HFFc6 (cell line): ENCODE measurements around the gene CELF5. TPM values are rescaled to one million over a fixed set of nuclear protein-coding genes. Genes with fewer than 3 reads are reported as not detected.

ENCODE experiments used
- DNase-seq: peaks from one replicate; pipeline ENCODE4 v3.0.0-alpha.2; 2018
- H3K27ac Mint-ChIP-seq: 2 replicates; pipeline ENCODE4 v1.8.0; 2020; ENCODE audit warnings: mild to moderate bottlenecking, mixed read lengths
- H3K27me3 Mint-ChIP-seq: 2 replicates; pipeline ENCODE4 v1.8.0; 2021; ENCODE audit warnings: mild to moderate bottlenecking, moderate library complexity, mixed read lengths; ENCODE audit not compliant: insufficient read depth
- H3K36me3 Mint-ChIP-seq: 2 replicates; pipeline ENCODE4 v1.8.0; 2021; ENCODE audit warnings: low read depth, mixed read lengths
- H3K4me1 Mint-ChIP-seq: 2 replicates; pipeline ENCODE4 v1.8.0; 2020; ENCODE audit warnings: low read depth, mixed read lengths
- H3K4me3 Mint-ChIP-seq: 2 replicates; pipeline ENCODE4 v1.8.0; 2020; ENCODE audit warnings: mild to moderate bottlenecking, moderate library complexity, mixed read lengths
- H3K9me3 Mint-ChIP-seq: 2 replicates; pipeline ENCODE4 v1.8.0; 2020; ENCODE audit warnings: mild to moderate bottlenecking, mixed read lengths
- CTCF ChIP-seq: fragments of 200-600 bp; sonication (generic); IDR thresholded peaks from 2 replicates; pipeline ENCODE4 v1.5.0; 2021; ENCODE audit warnings: antibody characterized with exemption, mild to moderate bottlenecking
- long read RNA-seq: library from polyadenylated mRNA; unstranded; transcript quantifications from one replicate; pipeline ENCODE4 v2.0.0, GENCODE V29; 2019
- total RNA-seq, 6 experiments: library from RNA; stranded (reverse); fragmentation: NEBNext Ultra II Directional; extraction: Animal tissue kit (Norgen Biotek cat#: 25700); gene quantifications; 2 replicates in 1 of 6; 3 replicates in 5 of 6; pipeline ENCODE4 v1.2.3, GENCODE V29; 2021

CELF5 gene
- under 1 TPM in 3 of 6 experiments, not detected in 3; 0.20 to 0.46 (median 0.30) TPM for total RNA-seq
- long read RNA-seq = 0 reads

GRCh38 chr19:3224346-3225168, at the start of gene CELF5:
Gene CELF5, plus strand, starts transcription at chr19:3224661. Its CDS starts 79 bp downstream, at chr19:3224740.
- H3K27ac Mint-ChIP-seq = no peak within 1 kb of the TSS
- no peaks in the 10 kb centered on the region for H3K9me3 Mint-ChIP-seq
- peaks cover 14% of the 10 kb centered on the region for H3K27me3 Mint-ChIP-seq
- H3K4me3 Mint-ChIP-seq = peak within 1 kb of the TSS; percentile 24; the same call in 1 of the 2 replicates
- no peaks in the 10 kb centered on the region for H3K36me3 Mint-ChIP-seq
- DNase-seq = no peak
- no peaks in the 10 kb centered on the region for H3K4me1 Mint-ChIP-seq
- peak; percentile 75 for TF ChIP-seq CTCF

GRCh38 chr19:3175781-3176714, 48.4 kb upstream of the CELF5 start:
- H3K27ac Mint-ChIP-seq = peak overlapping the region; percentile 78; the same call in 1 of the 2 replicates
- H3K4me3 Mint-ChIP-seq = no peak overlapping the region
- peaks cover 7% of the 10 kb centered on the region for H3K4me1 Mint-ChIP-seq

GRCh38 chr19:3176715-3177501, 47.6 kb upstream of the CELF5 start:
- no peaks in the 10 kb centered on the region for H3K9me3 Mint-ChIP-seq
- peaks cover 7% of the 10 kb centered on the region; the same call in 1 of the 2 replicates for H3K27me3 Mint-ChIP-seq
- H3K4me1 Mint-ChIP-seq = peaks cover 7% of the 10 kb centered on the region
- H3K4me3 Mint-ChIP-seq = no peak overlapping the region; the same call in 1 of the 2 replicates
- H3K36me3 Mint-ChIP-seq = no peaks in the 10 kb centered on the region
- H3K27ac Mint-ChIP-seq = peak overlapping the region; percentile 89
- peak; percentile 72 for DNase-seq
- TF ChIP-seq CTCF = no peak

More at GRCh38 chr19:3175781-3176714, 48.4 kb upstream of the CELF5 start:
- Mint-ChIP-seq H3K9me3 (no peaks in the 10 kb centered on the region), H3K36me3 (no peaks in the 10 kb centered on the region), H3K27me3 (peaks cover 5% of the 10 kb centered on the region; the same call in 1 of the 2 replicates)
- TF ChIP-seq CTCF = no peak
- DNase-seq = peak; percentile 71

- Mint-ChIP-seq H3K9me3 (no peaks in the 10 kb centered on the region), H3K27ac (no peak within 1 kb of the TSS), H3K27me3 (peaks cover 7% of the 10 kb centered on the region; the same call in 1 of the 2 replicates), H3K4me3 (no peak within 1 kb of the TSS), H3K4me1 (peaks cover 7% of the 10 kb centered on the region), H3K36me3 (no peaks in the 10 kb centered on the region)
- no peak for DNase-seq
- TF ChIP-seq CTCF = no peak
Observed at GRCh38 chr19:3178377-3178972, 46.0 kb upstream of the CELF5 start, which contains the start of gene S1PR4. Gene S1PR4, plus strand, starts transcription at chr19:3178769. Its CDS starts 24 bp downstream, at chr19:3178793.
